ENCODE results near the gene ZNF816.
"Not testable (repeated sequence)": the region's sequence is repeated elsewhere in the genome, so short reads cannot be mapped to it uniquely, and the experiment has no call there.

The ZNF816 gene

GRCh38 chr19:52962394-52963246, at the start of gene ZNF816:
TSS of gene ZNF816 (minus strand) at chr19:52962881. CDS start at chr19:52956089, 6,792 bp downstream.
- peak; percentile 74 for DNase-seq (ENCODE audit: low spot score)

GRCh38 chr19:53012006-53012405, 49.3 kb upstream of the ZNF816 start:
- no peak for DNase-seq (ENCODE audit: low spot score)

- DNase-seq (ENCODE audit: low spot score): no peak
Observed at GRCh38 chr19:53010494-53010893, 47.8 kb upstream of the ZNF816 start.

- no peak for DNase-seq (ENCODE audit: low spot score)
Observed at GRCh38 chr19:53008061-53008778, 45.5 kb upstream of the ZNF816 start.

GRCh38 chr19:53007606-53008005, 44.9 kb upstream of the ZNF816 start:
- DNase-seq (ENCODE audit: low spot score): no peak

- DNase-seq (ENCODE audit: low spot score): no peak
Observed at GRCh38 chr19:53007200-53007599, 44.5 kb upstream of the ZNF816 start.

GRCh38 chr19:53004242-53004641, 41.6 kb upstream of the ZNF816 start:
- DNase-seq (ENCODE audit: low spot score): no peak

GRCh38 chr19:53002479-53002878, 39.8 kb upstream of the ZNF816 start:
- DNase-seq (ENCODE audit: low spot score): no peak

GRCh38 chr19:52997975-52998374, 35.3 kb upstream of the ZNF816 start:
- DNase-seq (ENCODE audit: low spot score): no peak

- DNase-seq (ENCODE audit: low spot score): no peak
Observed at GRCh38 chr19:52995711-52996110, 33.0 kb upstream of the ZNF816 start.

GRCh38 chr19:52993342-52994178, 30.9 kb upstream of the ZNF816 start:
- peak; percentile 61 for DNase-seq (ENCODE audit: low spot score)

- DNase-seq (ENCODE audit: low spot score): no peak
Observed at GRCh38 chr19:52992109-52993004, 29.7 kb upstream of the ZNF816 start.

- no peak for DNase-seq (ENCODE audit: low spot score)
Observed at GRCh38 chr19:52991484-52991883, 28.8 kb upstream of the ZNF816 start.

- DNase-seq (ENCODE audit: low spot score): no peak
Observed at GRCh38 chr19:52990759-52991418, 28.2 kb upstream of the ZNF816 start.

- DNase-seq (ENCODE audit: low spot score): no peak
Observed at GRCh38 chr19:52988506-52988905, 25.8 kb upstream of the ZNF816 start.

GRCh38 chr19:52987221-52987620, 24.5 kb upstream of the ZNF816 start:
- DNase-seq (ENCODE audit: low spot score): no peak

- not testable (repeated sequence) for DNase-seq (ENCODE audit: low spot score)
Observed at GRCh38 chr19:52983167-52983566, 20.5 kb upstream of the ZNF816 start.

GRCh38 chr19:52981329-52981728, 18.6 kb upstream of the ZNF816 start:
- DNase-seq (ENCODE audit: low spot score): no peak

- no peak for DNase-seq (ENCODE audit: low spot score)
Observed at GRCh38 chr19:52967772-52968171, 5.1 kb upstream of the ZNF816 start.

- no peak for DNase-seq (ENCODE audit: low spot score)
Observed at GRCh38 chr19:52963247-52963618, 552 bp upstream of the ZNF816 start.

GRCh38 chr19:52961981-52962380, 700 bp downstream of the ZNF816 start:
- DNase-seq (ENCODE audit: low spot score): no peak
